ENCODE measurements around the gene FADS1. TPM values are rescaled to one million over a fixed set of nuclear protein-coding genes. Genes with fewer than 3 reads are reported as not detected.

The FADS1 gene
- total RNA-seq, 2 experiments from 2014 or later = 33.9 to 34.4 TPM

DNA sequence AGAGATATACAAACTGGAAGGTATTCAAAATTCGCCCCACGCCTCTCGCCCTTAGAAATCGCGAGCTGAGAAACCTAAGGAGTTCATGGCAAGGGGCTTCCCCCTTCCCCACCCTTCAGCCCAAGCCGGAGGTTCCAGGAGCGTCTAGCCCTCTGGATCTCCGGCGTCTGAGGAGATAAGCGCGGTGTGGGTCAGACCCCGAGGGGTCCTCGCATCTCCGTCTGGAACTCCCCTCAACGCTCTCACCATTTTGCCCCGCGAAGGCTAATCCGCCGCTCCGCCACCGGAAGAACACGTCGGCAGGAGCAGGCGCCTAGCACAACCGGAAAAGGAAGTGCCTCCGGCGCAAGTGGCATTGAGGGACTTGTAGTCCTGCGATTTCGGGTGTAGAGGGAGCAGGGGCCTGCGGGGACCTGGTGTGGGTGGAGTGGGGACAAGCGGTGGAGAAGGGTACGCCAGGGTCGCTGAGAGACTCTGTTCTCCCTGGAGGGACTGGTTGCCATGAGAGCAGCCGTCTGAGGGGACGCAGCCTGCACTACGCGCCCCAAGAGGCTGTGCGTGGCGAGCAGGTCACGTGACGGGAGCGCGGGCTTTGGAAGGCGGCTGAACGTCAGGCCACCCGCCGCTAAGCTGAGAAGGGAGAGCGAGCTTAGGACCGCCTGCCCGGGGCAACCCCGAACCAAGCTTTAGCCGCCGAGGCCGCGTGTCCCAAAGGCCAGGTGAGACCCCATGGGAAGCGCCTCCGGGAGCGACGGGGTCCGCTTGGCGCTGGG, 24.3 kb downstream of the FADS1 start, which contains the start of the genes FEN1 and TMEM258:
Gene FEN1 (plus strand): TSS at position 602 of the 773 bp plus-strand sequence. CDS start 2,451 bp downstream, outside the sequence.
Gene TMEM258 (minus strand): TSS at position 290 of the 773 bp plus-strand sequence. CDS start 41 bp downstream, at position 249.
- H3K4me1 Mint-ChIP-seq (ENCODE audit: low read depth) = peaks cover 57% of the 10 kb centered on the region
- H3K27ac Mint-ChIP-seq = peak within 1 kb of the TSS; percentile 100
- H3K36me3 Mint-ChIP-seq (ENCODE audit: low read depth) = peaks cover 62% of the 10 kb centered on the region

DNA sequence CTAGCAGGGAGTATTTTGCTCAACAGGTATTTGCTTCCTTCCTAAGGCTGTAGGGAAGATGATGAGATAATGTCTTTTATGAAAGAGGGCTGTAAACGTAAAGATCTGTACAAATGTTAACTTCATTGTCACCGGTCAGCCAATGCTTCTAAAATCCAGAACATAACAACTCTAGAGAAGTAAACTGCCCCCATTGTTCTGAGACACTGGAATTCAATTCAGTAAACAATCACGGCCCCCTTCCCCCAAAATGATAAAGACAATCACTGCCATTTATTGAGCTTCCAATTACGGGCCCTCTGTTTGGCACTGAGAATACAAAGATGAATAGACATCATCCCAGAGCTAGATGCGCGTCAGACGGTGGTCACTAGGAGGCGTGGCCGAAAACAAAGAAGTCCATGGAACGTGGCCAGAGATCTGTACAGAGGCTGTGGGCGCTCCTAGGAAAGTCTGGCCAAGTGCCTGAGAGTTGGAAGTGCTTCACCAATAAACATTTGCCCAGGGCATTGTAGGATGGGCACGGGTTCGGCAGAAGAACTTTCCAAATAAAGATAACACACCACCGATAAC, 25.0 kb downstream of the FADS1 start:
- Mint-ChIP-seq H3K27me3 (no peaks in the 10 kb centered on the region), H3K4me3 (peak overlapping the region; percentile 89), H3K9me3 (no peaks in the 10 kb centered on the region), H3K4me1 (ENCODE audit: low read depth) (peaks cover 51% of the 10 kb centered on the region), H3K27ac (peak overlapping the region; percentile 100), H3K36me3 (ENCODE audit: low read depth) (peaks cover 55% of the 10 kb centered on the region)
- CTCF ChIA-PET = interaction anchor here (0.7 to 2.1 kb wide), 11 partner anchors 9 to 316 kb away, joined by 3 to 14 read pairs (median 4); no protein-coding TSS in a partner anchor
- POLR2A ChIA-PET = interaction anchor here (0.6 to 5.1 kb wide), 13 partner anchors 10 to 177 kb away, joined by 3 to 32 read pairs (median 6); partner anchors contain the start of gene FADS2
- peak; percentile 46 for ATAC-seq
- DNase-seq = peak; percentile 79
- intact Hi-C loops (cut with micrococcal nuclease) = no loop called here
- TF ChIP-seq, protein P1, sequence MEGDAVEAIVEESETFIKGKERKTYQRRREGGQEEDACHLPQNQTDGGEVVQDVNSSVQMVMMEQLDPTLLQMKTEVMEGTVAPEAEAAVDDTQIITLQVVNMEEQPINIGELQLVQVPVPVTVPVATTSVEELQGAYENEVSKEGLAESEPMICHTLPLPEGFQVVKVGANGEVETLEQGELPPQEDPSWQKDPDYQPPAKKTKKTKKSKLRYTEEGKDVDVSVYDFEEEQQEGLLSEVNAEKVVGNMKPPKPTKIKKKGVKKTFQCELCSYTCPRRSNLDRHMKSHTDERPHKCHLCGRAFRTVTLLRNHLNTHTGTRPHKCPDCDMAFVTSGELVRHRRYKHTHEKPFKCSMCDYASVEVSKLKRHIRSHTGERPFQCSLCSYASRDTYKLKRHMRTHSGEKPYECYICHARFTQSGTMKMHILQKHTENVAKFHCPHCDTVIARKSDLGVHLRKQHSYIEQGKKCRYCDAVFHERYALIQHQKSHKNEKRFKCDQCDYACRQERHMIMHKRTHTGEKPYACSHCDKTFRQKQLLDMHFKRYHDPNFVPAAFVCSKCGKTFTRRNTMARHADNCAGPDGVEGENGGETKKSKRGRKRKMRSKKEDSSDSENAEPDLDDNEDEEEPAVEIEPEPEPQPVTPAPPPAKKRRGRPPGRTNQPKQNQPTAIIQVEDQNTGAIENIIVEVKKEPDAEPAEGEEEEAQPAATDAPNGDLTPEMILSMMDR (IDR thresholded peaks at IDR 0.05) = no peak

More for the DNA sequence above, 24.3 kb downstream of the FADS1 start, which contains the start of the genes FEN1 and TMEM258:
- no peaks in the 10 kb centered on the region for H3K9me3 Mint-ChIP-seq
- peak within 1 kb of the TSS; percentile 89 for H3K4me3 Mint-ChIP-seq
- TF ChIP-seq, protein P1 (IDR thresholded peaks at IDR 0.05) = no peak
- ATAC-seq (peak; percentile 87), DNase-seq (peak; percentile 94)
- CTCF ChIA-PET = interaction anchor here (0.7 to 2.1 kb wide), 15 partner anchors 10 to 315 kb away, joined by 3 to 9 read pairs (median 4); partner anchors contain the start of gene FADS1
- POLR2A ChIA-PET = interaction anchor here (0.6 to 5.1 kb wide), 17 partner anchors 8 to 173 kb away, joined by 3 to 32 read pairs (median 5); partner anchors contain the start of genes FADS1 and FADS2
- no peaks in the 10 kb centered on the region for H3K27me3 Mint-ChIP-seq
- intact Hi-C loops (cut with micrococcal nuclease) = no loop called here

DNA sequence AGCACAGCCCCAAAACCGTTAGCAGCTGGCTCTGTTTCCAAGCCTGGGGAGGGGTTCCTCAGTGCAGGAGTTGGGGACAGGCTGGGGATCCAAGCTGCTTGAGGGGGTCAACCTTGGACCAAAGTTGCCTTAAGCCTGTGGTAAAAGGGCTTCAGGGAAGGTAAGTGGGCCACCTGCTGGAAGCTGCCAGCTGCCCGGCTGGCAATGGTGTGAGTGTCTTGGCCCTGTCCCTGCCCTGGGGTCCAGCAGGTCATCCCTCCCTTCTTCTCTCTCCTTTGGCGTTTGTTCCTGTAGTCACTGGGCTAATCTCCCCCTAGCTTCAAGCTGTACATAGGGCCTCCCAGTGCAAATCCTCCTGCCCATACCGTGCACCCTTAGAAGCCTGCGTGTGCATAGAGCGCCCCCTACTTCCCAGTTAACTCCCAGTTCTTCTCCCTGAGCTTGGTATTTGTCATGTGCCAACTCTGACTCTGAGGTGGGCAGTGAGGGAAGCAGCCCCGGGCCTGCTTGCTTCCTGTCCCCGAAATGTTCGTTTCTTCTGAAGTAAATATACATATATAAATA, 28.8 kb downstream of the FADS1 start:
- Mint-ChIP-seq H3K27me3 (no peaks in the 10 kb centered on the region), H3K9me3 (no peaks in the 10 kb centered on the region), H3K4me3 (no peak overlapping the region), H3K4me1 (ENCODE audit: low read depth) (peaks cover 25% of the 10 kb centered on the region), H3K36me3 (ENCODE audit: low read depth) (peaks cover 32% of the 10 kb centered on the region), H3K27ac (no peak overlapping the region)
- ATAC-seq = no peak
- TF ChIP-seq, protein P1 (IDR thresholded peaks at IDR 0.05) = peak; percentile 21
- intact Hi-C loops (cut with micrococcal nuclease) = no loop called here
- ChIA-PET CTCF (interaction anchor here (0.6 to 4.5 kb wide), 12 partner anchors 9 to 160 kb away, joined by 3 to 35 read pairs (median 3); no protein-coding TSS in a partner anchor), POLR2A (no interaction called here)
- peak; percentile 39 for DNase-seq

DNA sequence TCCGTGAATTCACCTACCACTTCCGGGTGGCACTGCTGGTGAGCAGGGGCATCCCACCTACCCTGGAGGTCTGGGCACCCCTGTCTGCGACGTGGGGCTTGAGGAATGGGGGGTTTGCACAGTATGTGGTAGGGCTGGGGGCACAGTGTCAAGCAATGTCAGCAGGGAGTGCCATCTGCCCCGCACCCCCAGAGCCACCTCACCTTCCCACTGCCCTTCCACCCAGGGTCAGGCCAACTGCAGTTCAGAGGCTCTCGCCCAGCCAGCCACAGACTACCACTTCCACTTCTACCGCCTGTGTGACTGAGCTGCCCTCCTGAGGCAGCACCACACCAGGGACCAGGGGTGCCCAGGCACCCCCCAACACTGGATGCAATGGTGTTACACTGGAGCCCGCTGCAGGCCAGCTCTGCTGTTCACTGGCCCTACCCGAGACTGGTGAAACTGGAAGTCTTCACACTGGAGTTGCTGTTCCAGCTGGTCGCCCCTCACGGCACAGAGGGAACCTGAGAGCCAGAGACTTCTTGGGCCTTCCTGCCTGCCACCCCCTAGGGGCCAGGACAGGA, 30.9 kb downstream of the FADS1 start:
- H3K27ac Mint-ChIP-seq = no peak overlapping the region
- H3K4me1 Mint-ChIP-seq (ENCODE audit: low read depth) = peaks cover 19% of the 10 kb centered on the region
- no peaks in the 10 kb centered on the region for H3K27me3 Mint-ChIP-seq
- no peak for DNase-seq
- no peak overlapping the region for H3K4me3 Mint-ChIP-seq
- no peaks in the 10 kb centered on the region for H3K9me3 Mint-ChIP-seq
- intact Hi-C loops (cut with micrococcal nuclease) = no loop called here
- CTCF ChIA-PET = interaction anchor here (0.9 to 4.5 kb wide), 2 partner anchors 12 to 322 kb away, joined by 3 to 35 read pairs; no protein-coding TSS in a partner anchor
- POLR2A ChIA-PET = no interaction called here
- no peak for ATAC-seq
- peaks cover 27% of the 10 kb centered on the region for H3K36me3 Mint-ChIP-seq (ENCODE audit: low read depth)
- TF ChIP-seq, protein P1 (IDR thresholded peaks at IDR 0.05) = no peak

All from activated CD8-positive, alpha-beta T cell treated with anti-CD3 and anti-CD28 coated beads for 36 hours (primary cell).